Esophagus muscularis mucosa (tissue), 4 donors: ENCODE data around the gene NR2F1-AS1.

Experiments used
- EP300 ChIP-seq: sonication (generic); formaldehyde crosslinking; IDR thresholded peaks from one replicate; pipeline ENCODE4 v1.6.1; 2017; ENCODE audit warnings: antibody characterized with exemption
- POLR2A ChIP-seq: fragments of 450-650 bp; IDR thresholded peaks from one replicate; pipeline ENCODE4 v1.6.1; 2017; ENCODE audit warnings: antibody characterized with exemption, moderate library complexity, mild to moderate bottlenecking, low read depth
- POLR2AphosphoS5 ChIP-seq, 2 donors: sonication (generic); formaldehyde crosslinking; IDR thresholded peaks; one replicate each; pipeline ENCODE4 v1.6.1; 2017; ENCODE audit warnings: antibody characterized with exemption in 2 of 2
- TF ChIP-seq, protein P1 (sequence below), 3 experiments: fragments of 200-600 bp in 2 of 3; fragments of 450-650 bp in 1 of 3; sonication (generic) in 2 of 3; IDR thresholded peaks; one replicate each; pipeline ENCODE4 v1.5.1; 2017 to 2019; ENCODE audit warnings: antibody characterized with exemption in 3 of 3, mild to moderate bottlenecking in 2 of 3, moderate library complexity in 1 of 3

DNA sequence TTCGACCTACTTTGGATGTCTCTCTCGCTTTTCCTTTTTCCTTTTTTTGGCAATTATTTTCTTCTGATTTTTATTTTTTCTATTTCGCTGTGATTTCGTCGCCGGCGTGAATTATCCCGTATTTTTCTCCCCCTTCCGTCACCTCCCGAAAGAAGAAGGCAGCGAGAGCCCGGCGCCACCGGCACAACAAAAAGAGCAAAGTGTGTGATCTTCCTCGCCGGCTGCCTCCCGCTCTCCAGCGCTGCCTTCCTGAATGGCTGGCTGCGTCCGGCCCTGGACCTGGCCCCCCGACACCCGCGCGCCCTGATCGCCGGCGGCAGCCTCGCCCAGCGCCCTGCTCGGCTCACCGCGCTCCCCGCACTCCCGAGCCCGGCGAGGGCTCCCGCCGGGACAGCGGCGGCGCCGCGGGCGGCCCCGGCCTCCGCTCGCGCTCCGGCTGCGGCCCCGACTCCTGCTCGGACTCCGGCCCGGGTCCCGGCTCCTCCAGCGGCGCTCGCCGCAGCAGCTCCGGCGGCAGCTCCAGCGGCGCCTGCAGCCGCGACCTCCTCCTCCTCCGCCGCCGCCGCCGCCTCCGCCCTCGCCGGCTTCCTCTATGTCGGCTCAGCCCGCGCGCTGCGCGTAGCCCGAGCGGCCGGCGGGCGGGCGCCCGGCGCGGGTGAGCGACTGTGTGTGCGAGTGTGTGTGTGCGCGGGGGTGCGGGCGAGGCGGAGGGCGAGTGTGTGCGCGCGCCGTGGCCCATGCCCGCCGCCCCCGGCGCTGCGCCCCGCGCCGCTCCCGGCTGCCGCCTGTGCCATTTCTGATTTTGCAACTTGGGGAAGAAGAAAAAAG, 3.0 kb upstream of the NR2F1-AS1 start:
- TF ChIP-seq, protein P1, sequence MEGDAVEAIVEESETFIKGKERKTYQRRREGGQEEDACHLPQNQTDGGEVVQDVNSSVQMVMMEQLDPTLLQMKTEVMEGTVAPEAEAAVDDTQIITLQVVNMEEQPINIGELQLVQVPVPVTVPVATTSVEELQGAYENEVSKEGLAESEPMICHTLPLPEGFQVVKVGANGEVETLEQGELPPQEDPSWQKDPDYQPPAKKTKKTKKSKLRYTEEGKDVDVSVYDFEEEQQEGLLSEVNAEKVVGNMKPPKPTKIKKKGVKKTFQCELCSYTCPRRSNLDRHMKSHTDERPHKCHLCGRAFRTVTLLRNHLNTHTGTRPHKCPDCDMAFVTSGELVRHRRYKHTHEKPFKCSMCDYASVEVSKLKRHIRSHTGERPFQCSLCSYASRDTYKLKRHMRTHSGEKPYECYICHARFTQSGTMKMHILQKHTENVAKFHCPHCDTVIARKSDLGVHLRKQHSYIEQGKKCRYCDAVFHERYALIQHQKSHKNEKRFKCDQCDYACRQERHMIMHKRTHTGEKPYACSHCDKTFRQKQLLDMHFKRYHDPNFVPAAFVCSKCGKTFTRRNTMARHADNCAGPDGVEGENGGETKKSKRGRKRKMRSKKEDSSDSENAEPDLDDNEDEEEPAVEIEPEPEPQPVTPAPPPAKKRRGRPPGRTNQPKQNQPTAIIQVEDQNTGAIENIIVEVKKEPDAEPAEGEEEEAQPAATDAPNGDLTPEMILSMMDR (IDR thresholded peaks at IDR 0.05): no peak
- TF ChIP-seq POLR2A (no peak), POLR2AphosphoS5 (IDR thresholded peaks at IDR 0.05) (no peak), EP300 (no peak)
